Trophoblast cell (in vitro differentiated cells and primary cell): ENCODE measurements around the gene TMEM220.

Experiments
- DNase-seq, 2 donors: peaks; one replicate each; pipeline ENCODE4 v3.0.0-alpha.2; 2016
- H2AFZ ChIP-seq: 2 replicates; pipeline ENCODE4 v1.6.1; 2013; ENCODE audit warnings: low read length, moderate library complexity, mild to moderate bottlenecking; ENCODE audit not compliant: insufficient read depth, poor library complexity
- H2AK5ac ChIP-seq: 2 replicates; pipeline ENCODE4 v1.6.1; 2013; ENCODE audit warnings: mild to moderate bottlenecking, low read length
- H2BK120ac ChIP-seq: 2 replicates; pipeline ENCODE4 v1.6.1; 2013; ENCODE audit warnings: low read length, mild to moderate bottlenecking, moderate library complexity; ENCODE audit not compliant: insufficient read depth, poor library complexity
- H2BK12ac ChIP-seq: 2 replicates; pipeline ENCODE4 v1.6.1; 2013; ENCODE audit warnings: mild to moderate bottlenecking, low read length, moderate library complexity
- H2BK5ac ChIP-seq: 2 replicates; pipeline ENCODE4 v1.6.1; 2013; ENCODE audit warnings: low read length, low read depth, moderate library complexity, mild to moderate bottlenecking; ENCODE audit not compliant: poor library complexity
- H3K14ac ChIP-seq: 2 replicates; pipeline ENCODE4 v1.6.1; 2013; ENCODE audit warnings: mild to moderate bottlenecking, low read length
- H3K18ac ChIP-seq: 2 replicates; pipeline ENCODE4 v1.6.1; 2013; ENCODE audit warnings: mild to moderate bottlenecking, low read length
- H3K23ac ChIP-seq: 2 replicates; pipeline ENCODE4 v1.6.1; 2013; ENCODE audit warnings: low read length
- H3K27ac ChIP-seq: 2 replicates; pipeline ENCODE4 v1.5.1; 2013; ENCODE audit warnings: low read depth, mild to moderate bottlenecking, inconsistent platforms, low read length, moderate library complexity
- H3K27me3 ChIP-seq: 2 replicates; pipeline ENCODE4 v1.6.1; 2013; ENCODE audit warnings: inconsistent platforms, mild to moderate bottlenecking, low read length, moderate library complexity; ENCODE audit not compliant: insufficient read depth
- H3K36me3 ChIP-seq, 2 experiments: 1 replicate in 1 of 2; 2 replicates in 1 of 2; pipeline ENCODE4 v1.6.1; 2013; ENCODE audit warnings: low read length in 2 of 2, mild to moderate bottlenecking in 2 of 2, moderate library complexity in 1 of 2; ENCODE audit not compliant: insufficient read depth in 2 of 2, control insufficient read depth in 1 of 2
- H3K4ac ChIP-seq: 2 replicates; pipeline ENCODE4 v1.6.1; 2013; ENCODE audit warnings: low read depth, mild to moderate bottlenecking, low read length, moderate library complexity
- H3K4me1 ChIP-seq, 2 experiments: 1 replicate in 1 of 2; 2 replicates in 1 of 2; pipeline ENCODE4 v1.6.1; 2013; ENCODE audit warnings: low read length in 2 of 2, mild to moderate bottlenecking in 2 of 2, moderate library complexity in 1 of 2; ENCODE audit not compliant: insufficient read depth in 2 of 2, control insufficient read depth in 1 of 2
- H3K4me2 ChIP-seq: 2 replicates; pipeline ENCODE4 v1.6.1; 2013; ENCODE audit warnings: inconsistent platforms, mild to moderate bottlenecking, low read length, moderate library complexity
- H3K4me3 ChIP-seq: 2 replicates; pipeline ENCODE4 v1.5.1; 2013; ENCODE audit warnings: mild to moderate bottlenecking, low read depth, low read length, inconsistent platforms
- H3K79me1 ChIP-seq: one replicate; pipeline ENCODE4 v1.6.1; 2013; ENCODE audit warnings: low read length
- H3K79me2 ChIP-seq: 2 replicates; pipeline ENCODE4 v1.6.1; 2013; ENCODE audit warnings: low read length, mild to moderate bottlenecking; ENCODE audit not compliant: control insufficient read depth, insufficient read depth, poor library complexity
- H3K9ac ChIP-seq: 2 replicates; pipeline ENCODE4 v1.6.1; 2013; ENCODE audit warnings: mild to moderate bottlenecking, low read length
- H3K9me3 ChIP-seq: 2 replicates; pipeline ENCODE4 v1.6.1; 2013; ENCODE audit warnings: low read depth, mild to moderate bottlenecking, control low read depth, inconsistent platforms, low read length; ENCODE audit not compliant: insufficient read depth
- H4K12ac ChIP-seq: 2 replicates; pipeline ENCODE4 v1.6.1; 2013; ENCODE audit warnings: low read depth, mild to moderate bottlenecking, low read length, moderate library complexity
- H4K8ac ChIP-seq: 2 replicates; pipeline ENCODE4 v1.6.1; 2013; ENCODE audit warnings: low read depth, mild to moderate bottlenecking, low read length, moderate library complexity
- H4K91ac ChIP-seq: one replicate; pipeline ENCODE4 v1.6.1; 2013; ENCODE audit warnings: low read depth, mild to moderate bottlenecking, low read length, moderate library complexity
- WGBS: extraction: QIAGEN DNeasy Blood & Tissue Kit; methylation state at CpG from one replicate; pipeline ENCODE4 v1.1.7; 2013; ENCODE audit warnings: missing lambda C conversion rate; ENCODE audit not compliant: insufficient read length, insufficient coverage; ENCODE audit errors: extremely low coverage; 5-methylcytosine and 5-hydroxymethylcytosine counted together

TMEM220 gene

DNA sequence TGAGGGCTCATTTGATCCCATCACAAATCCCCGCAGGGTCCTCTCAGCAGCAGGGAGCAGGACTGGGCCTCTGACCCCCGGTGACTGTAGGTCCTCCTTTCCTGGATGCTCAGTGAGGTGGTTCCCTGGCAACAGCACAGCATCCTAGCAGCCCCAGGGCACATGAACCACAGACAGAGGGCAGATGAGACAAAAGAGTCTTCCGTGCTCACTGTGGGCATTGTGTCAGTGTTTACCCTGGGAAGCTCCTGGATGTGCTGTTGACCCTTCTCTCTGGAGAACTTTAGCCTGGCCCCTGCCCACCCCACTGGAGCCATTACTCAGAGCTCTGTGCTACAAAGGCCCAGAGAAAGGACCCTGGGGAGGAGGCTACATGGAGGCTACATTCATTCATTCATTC lies 21.7 kb upstream of the TMEM220 start:
- H3K4ac ChIP-seq: no peak overlapping the region
- H3K79me1 ChIP-seq: no peaks in the 10 kb centered on the region
- no peak overlapping the region for H3K18ac ChIP-seq
- H3K23ac ChIP-seq: no peak overlapping the region
- H3K4me3 ChIP-seq: no peak overlapping the region
- no peaks in the 10 kb centered on the region for H3K27me3 ChIP-seq
- H3K36me3 ChIP-seq: no peaks in the 10 kb centered on the region
- H4K91ac ChIP-seq: no peak overlapping the region
- H2AFZ ChIP-seq: no peak overlapping the region
- peaks cover 0 to 2% of the 10 kb centered on the region in 2 experiments for H3K4me1 ChIP-seq
- no peak overlapping the region for H4K12ac ChIP-seq
- DNase-seq: no peak
- no peak overlapping the region for H2BK120ac ChIP-seq
- H3K79me2 ChIP-seq: no peaks in the 10 kb centered on the region
- no peak overlapping the region for H3K4me2 ChIP-seq
- no peak overlapping the region for H3K14ac ChIP-seq
- H3K9ac ChIP-seq: no peak overlapping the region
- no peak overlapping the region for H2BK12ac ChIP-seq
- H3K9me3 ChIP-seq: no peaks in the 10 kb centered on the region
- no peak overlapping the region for H4K8ac ChIP-seq
- no peak overlapping the region for H3K27ac ChIP-seq
- no peak overlapping the region for H2AK5ac ChIP-seq
- WGBS: no CpG with 5 or more reads among the region's 3 CpGs
- H2BK5ac ChIP-seq: no peak overlapping the region

DNA sequence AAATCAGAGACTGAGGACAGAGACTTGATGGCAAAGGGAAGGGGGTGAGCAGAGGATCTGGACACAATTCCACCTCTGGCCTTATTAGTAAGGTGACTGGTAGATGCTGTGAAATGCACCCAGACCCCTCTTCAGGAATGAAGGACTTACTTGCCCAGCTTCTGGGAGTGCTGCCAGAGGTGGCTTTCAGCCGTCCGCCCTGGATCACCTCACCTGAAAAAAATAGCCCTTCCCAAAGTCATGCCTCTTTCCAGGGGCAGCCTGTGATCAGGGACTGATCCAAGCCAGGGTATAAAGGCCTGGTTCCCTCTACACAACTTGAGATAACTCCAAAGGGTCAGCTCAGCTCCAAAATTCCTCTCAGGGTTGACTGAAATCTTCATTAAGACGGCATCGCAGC lies 20.4 kb upstream of the TMEM220 start:
- no peak overlapping the region for H3K4me2 ChIP-seq
- no peaks in the 10 kb centered on the region for H3K36me3 ChIP-seq
- H3K23ac ChIP-seq: no peak overlapping the region
- no peak overlapping the region for H3K14ac ChIP-seq
- H3K18ac ChIP-seq: no peak overlapping the region
- no peak for DNase-seq
- no peaks in the 10 kb centered on the region for H3K79me1 ChIP-seq
- no peak overlapping the region for H4K12ac ChIP-seq
- H3K27me3 ChIP-seq: no peaks in the 10 kb centered on the region
- H2BK5ac ChIP-seq: no peak overlapping the region
- no peak overlapping the region for H2AK5ac ChIP-seq
- no peaks in the 10 kb centered on the region for H3K9me3 ChIP-seq
- H4K91ac ChIP-seq: no peak overlapping the region
- H3K79me2 ChIP-seq: no peaks in the 10 kb centered on the region
- no peaks in the 10 kb centered on the region for H3K4me1 ChIP-seq
- no peak overlapping the region for H4K8ac ChIP-seq
- WGBS: no CpG with 5 or more reads among the region's 4 CpGs
- no peak overlapping the region for H3K4me3 ChIP-seq
- no peak overlapping the region for H2BK120ac ChIP-seq
- no peak overlapping the region for H2BK12ac ChIP-seq
- no peak overlapping the region for H3K27ac ChIP-seq
- H3K4ac ChIP-seq: no peak overlapping the region
- H2AFZ ChIP-seq: no peak overlapping the region
- H3K9ac ChIP-seq: no peak overlapping the region

GRCh38 chr17:10748531-10749181 lies 18.8 kb upstream of the TMEM220 start:
- no peak for DNase-seq
- H3K18ac ChIP-seq: no peak overlapping the region
- no peak overlapping the region for H3K23ac ChIP-seq
- no CpG with 5 or more reads among the region's 9 CpGs for WGBS
- H2AK5ac ChIP-seq: no peak overlapping the region
- H2BK5ac ChIP-seq: no peak overlapping the region
- H3K4ac ChIP-seq: no peak overlapping the region
- no peaks in the 10 kb centered on the region for H3K4me1 ChIP-seq
- H2BK12ac ChIP-seq: no peak overlapping the region
- H3K27ac ChIP-seq: no peak overlapping the region
- no peak overlapping the region for H3K14ac ChIP-seq
- no peak overlapping the region for H3K9ac ChIP-seq
- no peak overlapping the region for H2BK120ac ChIP-seq
- H3K9me3 ChIP-seq: no peaks in the 10 kb centered on the region
- no peaks in the 10 kb centered on the region for H3K79me1 ChIP-seq
- no peaks in the 10 kb centered on the region for H3K27me3 ChIP-seq
- H4K12ac ChIP-seq: no peak overlapping the region
- no peaks in the 10 kb centered on the region for H3K79me2 ChIP-seq
- no peak overlapping the region for H3K4me2 ChIP-seq
- H3K4me3 ChIP-seq: no peak overlapping the region
- no peak overlapping the region for H4K8ac ChIP-seq
- no peak overlapping the region for H2AFZ ChIP-seq
- H4K91ac ChIP-seq: no peak overlapping the region
- H3K36me3 ChIP-seq: no peaks in the 10 kb centered on the region

- no peaks in the 10 kb centered on the region for H3K9me3 ChIP-seq
- no peak overlapping the region for H2BK12ac ChIP-seq
- no peaks in the 10 kb centered on the region for H3K27me3 ChIP-seq
- H3K27ac ChIP-seq: no peak overlapping the region
- no peak overlapping the region for H3K4me3 ChIP-seq
- no peak overlapping the region for H3K4ac ChIP-seq
- no peak overlapping the region for H2BK5ac ChIP-seq
- no peak overlapping the region for H4K12ac ChIP-seq
- H3K4me2 ChIP-seq: no peak overlapping the region
- H2AFZ ChIP-seq: no peak overlapping the region
- H3K14ac ChIP-seq: no peak overlapping the region
- H3K79me1 ChIP-seq: no peaks in the 10 kb centered on the region
- no peak overlapping the region for H2BK120ac ChIP-seq
- H3K36me3 ChIP-seq: no peaks in the 10 kb centered on the region
- no peak overlapping the region for H3K9ac ChIP-seq
- H3K4me1 ChIP-seq: no peaks in the 10 kb centered on the region
- no peak overlapping the region for H4K8ac ChIP-seq
- no peak for DNase-seq
- WGBS: no CpG with 5 or more reads among the region's 6 CpGs
- H2AK5ac ChIP-seq: no peak overlapping the region
- H3K18ac ChIP-seq: no peak overlapping the region
- no peak overlapping the region for H4K91ac ChIP-seq
- no peak overlapping the region for H3K23ac ChIP-seq
- H3K79me2 ChIP-seq: no peaks in the 10 kb centered on the region
Measured at GRCh38 chr17:10745231-10745630, 15.4 kb upstream of the TMEM220 start.
